HG03159 (cell line): ENCODE data around the gene DOLPP1.
A peak's percentile ranks its signal among the peaks of the same experiment; 100 is the strongest.
"Not testable (repeated sequence)": the region's sequence is repeated elsewhere in the genome, so short reads cannot be mapped to it uniquely, and the experiment has no call there.

Experiments used
- ATAC-seq: cut with Tn5 transposase; IDR thresholded peaks from one replicate; pipeline ENCODE4 v1.9.1; 2021; ENCODE audit warnings: mild to moderate bottlenecking, moderate library complexity; ENCODE audit not compliant: unreplicated experiment

The DOLPP1 gene

GRCh38 chr9:129080601-129081387 lies at the start of gene DOLPP1:
Gene DOLPP1, plus strand, starts transcription at chr9:129081111. Its CDS starts 21 bp downstream, at chr9:129081132.
- ATAC-seq, result peak; percentile 94

- ATAC-seq, result no peak
Observed at GRCh38 chr9:129031514-129031913, 49.4 kb upstream of the DOLPP1 start.

- ATAC-seq, result no peak
Observed at GRCh38 chr9:129032541-129033159, 48.3 kb upstream of the DOLPP1 start.

- ATAC-seq, result no peak
Observed at GRCh38 chr9:129033216-129033615, 47.7 kb upstream of the DOLPP1 start.

- ATAC-seq, result not testable (repeated sequence)
Observed at GRCh38 chr9:129035838-129036237, 45.1 kb upstream of the DOLPP1 start.

- ATAC-seq, result peak; percentile 95
Observed at GRCh38 chr9:129036241-129036922, 44.5 kb upstream of the DOLPP1 start, which contains the start of gene MIGA2. Gene MIGA2, plus strand, starts transcription at chr9:129036626. Its CDS starts 3,969 bp downstream, at chr9:129040595.

GRCh38 chr9:129036923-129037766 lies 43.8 kb upstream of the DOLPP1 start:
- no peak for ATAC-seq

GRCh38 chr9:129037767-129038098 lies 43.2 kb upstream of the DOLPP1 start:
- ATAC-seq, result no peak

- no peak for ATAC-seq
Observed at GRCh38 chr9:129038109-129038852, 42.6 kb upstream of the DOLPP1 start.

GRCh38 chr9:129040113-129040643 lies 40.7 kb upstream of the DOLPP1 start:
- no peak for ATAC-seq

GRCh38 chr9:129042016-129042415 lies 38.9 kb upstream of the DOLPP1 start:
- ATAC-seq, result no peak

- ATAC-seq, result no peak
Observed at GRCh38 chr9:129052592-129052991, 28.3 kb upstream of the DOLPP1 start.

GRCh38 chr9:129053020-129053419 lies 27.9 kb upstream of the DOLPP1 start:
- no peak for ATAC-seq

- ATAC-seq, result no peak
Observed at GRCh38 chr9:129054163-129054851, 26.6 kb upstream of the DOLPP1 start.

GRCh38 chr9:129058965-129059795 lies 21.7 kb upstream of the DOLPP1 start:
- ATAC-seq, result no peak

GRCh38 chr9:129059796-129060785 lies 20.8 kb upstream of the DOLPP1 start:
- no peak for ATAC-seq

GRCh38 chr9:129060991-129061390 lies 19.9 kb upstream of the DOLPP1 start:
- ATAC-seq, result no peak
